ENCODE results near the gene BCL2L13.
"Not testable (repeated sequence)": the region's sequence is repeated elsewhere in the genome, so short reads cannot be mapped to it uniquely, and the experiment has no call there.

BCL2L13 gene

DNA sequence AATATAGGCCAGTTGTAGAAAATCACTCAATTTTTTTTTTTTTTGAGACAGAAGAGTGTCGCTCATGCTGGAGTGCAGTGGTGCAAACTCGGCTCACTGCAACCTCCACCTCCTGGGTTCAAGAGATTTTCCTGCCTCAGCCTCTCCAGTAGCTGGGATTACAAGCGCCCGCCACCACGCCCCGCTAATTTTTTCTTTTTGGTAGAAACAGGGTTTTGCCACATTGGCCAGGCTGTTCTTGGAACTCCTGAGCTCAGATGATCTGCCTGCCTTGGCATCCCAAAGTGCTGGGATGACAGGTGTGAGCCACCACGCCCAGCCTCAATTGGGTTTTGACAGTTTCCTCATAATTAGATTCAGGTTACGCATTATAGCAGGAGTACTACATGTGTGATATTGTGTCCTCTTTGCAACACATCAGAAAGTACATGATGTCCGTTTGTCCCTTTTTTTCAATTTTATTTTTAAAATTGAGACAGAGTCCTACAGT, 7.4 kb upstream of the BCL2L13 start:
- DNase-seq (ENCODE audit: low read depth, low spot score): no peak
- TF ChIP-seq, protein P1, sequence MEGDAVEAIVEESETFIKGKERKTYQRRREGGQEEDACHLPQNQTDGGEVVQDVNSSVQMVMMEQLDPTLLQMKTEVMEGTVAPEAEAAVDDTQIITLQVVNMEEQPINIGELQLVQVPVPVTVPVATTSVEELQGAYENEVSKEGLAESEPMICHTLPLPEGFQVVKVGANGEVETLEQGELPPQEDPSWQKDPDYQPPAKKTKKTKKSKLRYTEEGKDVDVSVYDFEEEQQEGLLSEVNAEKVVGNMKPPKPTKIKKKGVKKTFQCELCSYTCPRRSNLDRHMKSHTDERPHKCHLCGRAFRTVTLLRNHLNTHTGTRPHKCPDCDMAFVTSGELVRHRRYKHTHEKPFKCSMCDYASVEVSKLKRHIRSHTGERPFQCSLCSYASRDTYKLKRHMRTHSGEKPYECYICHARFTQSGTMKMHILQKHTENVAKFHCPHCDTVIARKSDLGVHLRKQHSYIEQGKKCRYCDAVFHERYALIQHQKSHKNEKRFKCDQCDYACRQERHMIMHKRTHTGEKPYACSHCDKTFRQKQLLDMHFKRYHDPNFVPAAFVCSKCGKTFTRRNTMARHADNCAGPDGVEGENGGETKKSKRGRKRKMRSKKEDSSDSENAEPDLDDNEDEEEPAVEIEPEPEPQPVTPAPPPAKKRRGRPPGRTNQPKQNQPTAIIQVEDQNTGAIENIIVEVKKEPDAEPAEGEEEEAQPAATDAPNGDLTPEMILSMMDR (IDR thresholded peaks at IDR 0.05; ENCODE audit: insufficient read depth, low read length, missing control alignments): no peak
- ChIA-PET CTCF (no interaction called here), POLR2A (no interaction called here)
- no peak overlapping the region for H3K4me3 ChIP-seq (ENCODE audit: low read depth, low read length)

DNA sequence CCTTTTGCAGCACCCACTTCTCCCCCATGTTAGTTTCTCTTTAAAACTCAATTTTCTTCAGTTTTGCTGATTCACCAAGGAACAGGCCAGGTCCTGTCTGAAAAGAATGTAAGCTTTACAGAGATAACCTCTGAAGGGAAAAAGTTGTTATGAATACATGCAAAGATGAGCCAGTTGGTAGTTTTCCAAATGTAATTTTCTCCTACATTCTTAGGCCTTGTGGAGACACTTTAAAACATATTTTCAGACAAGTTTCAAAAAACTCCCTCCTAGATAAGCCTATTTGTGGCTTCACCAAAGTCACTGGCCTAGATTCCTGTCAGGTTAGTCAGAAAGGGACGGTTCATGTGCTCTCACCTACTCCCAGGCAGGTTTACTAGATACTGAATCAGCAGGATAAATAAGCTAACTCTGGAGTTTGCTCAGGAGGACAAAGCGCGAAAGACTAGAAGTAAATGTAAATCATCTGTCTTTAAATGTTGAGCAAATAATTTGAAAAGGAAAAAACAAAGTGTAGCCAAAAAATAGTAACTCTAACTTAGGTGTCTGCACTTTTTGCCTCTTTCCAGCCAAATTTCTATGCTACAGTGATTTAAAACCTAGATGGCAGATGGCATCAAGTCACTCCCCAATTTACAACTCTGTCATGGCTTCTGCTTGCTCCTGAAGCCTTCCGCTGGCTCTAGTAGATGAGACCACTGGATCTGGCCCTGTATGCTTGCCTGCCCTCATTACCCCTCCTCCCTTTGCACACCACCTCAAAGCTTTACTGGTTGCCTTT, 5.2 kb upstream of the BCL2L13 start:
- TF ChIP-seq, protein P1 (IDR thresholded peaks at IDR 0.05; ENCODE audit: insufficient read depth, low read length, missing control alignments): no peak
- DNase-seq (ENCODE audit: low read depth, low spot score): peak; percentile 66
- no peak overlapping the region for H3K4me3 ChIP-seq (ENCODE audit: low read depth, low read length)
- ChIA-PET POLR2A (interaction anchor here (0.5 to 0.6 kb wide), 2 partner anchors 277 to 405 kb away, joined by 3 to 4 read pairs; no protein-coding TSS in a partner anchor), CTCF (interaction anchor here (1.8 kb wide), 1 partner anchor 75 kb away, joined by 9 read pairs; no protein-coding TSS in a partner anchor)

DNA sequence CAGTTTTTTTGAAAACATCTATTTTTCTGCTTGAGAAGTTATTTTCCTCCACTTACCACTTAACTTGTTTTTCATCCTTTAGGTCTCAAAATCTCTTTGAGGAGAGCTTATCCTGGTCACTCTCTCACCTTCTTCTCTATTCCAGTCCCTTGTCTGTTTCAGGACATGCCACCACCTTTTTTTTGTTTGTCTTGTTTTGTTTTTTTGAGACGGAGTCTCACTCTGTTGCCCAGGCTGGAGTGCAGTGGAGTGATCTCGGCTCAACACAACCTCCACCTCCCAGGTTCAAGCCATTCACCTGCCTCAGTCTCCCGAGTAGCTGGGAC, 4.6 kb upstream of the BCL2L13 start:
- CTCF ChIA-PET: interaction anchor here (1.8 kb wide), 1 partner anchor 75 kb away, joined by 9 read pairs; no protein-coding TSS in a partner anchor
- POLR2A ChIA-PET: interaction anchor here (0.5 kb wide), 1 partner anchor 276 kb away, joined by 3 read pairs; no protein-coding TSS in a partner anchor
- TF ChIP-seq, protein P1 (IDR thresholded peaks at IDR 0.05; ENCODE audit: insufficient read depth, low read length, missing control alignments): no peak
- DNase-seq (ENCODE audit: low read depth, low spot score): no peak
- no peak overlapping the region for H3K4me3 ChIP-seq (ENCODE audit: low read depth, low read length)

DNA sequence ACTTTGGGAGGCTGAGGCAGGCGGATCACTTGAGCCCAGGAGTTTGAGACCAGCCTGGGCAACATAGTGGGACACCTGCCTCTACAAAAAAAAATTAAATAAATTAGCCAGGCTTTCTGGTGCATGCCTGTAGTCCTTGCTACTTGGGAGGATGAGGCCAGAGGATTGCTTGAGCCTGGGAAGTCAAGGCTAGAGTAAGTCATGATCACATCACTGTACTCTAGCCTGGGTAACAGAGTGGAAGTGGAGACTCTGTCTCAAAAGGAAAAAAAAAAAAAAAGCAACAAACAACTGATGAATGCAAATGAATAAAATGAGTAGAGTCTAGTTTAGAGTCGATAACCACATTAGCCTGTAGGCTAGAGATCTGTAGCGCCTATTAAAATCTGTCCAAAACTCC, 3.9 kb upstream of the BCL2L13 start:
- POLR2A ChIA-PET: no interaction called here
- CTCF ChIA-PET: no interaction called here
- TF ChIP-seq, protein P1 (IDR thresholded peaks at IDR 0.05; ENCODE audit: insufficient read depth, low read length, missing control alignments): no peak
- no peak overlapping the region for H3K4me3 ChIP-seq (ENCODE audit: low read depth, low read length)
- no peak for DNase-seq (ENCODE audit: low read depth, low spot score)

DNA sequence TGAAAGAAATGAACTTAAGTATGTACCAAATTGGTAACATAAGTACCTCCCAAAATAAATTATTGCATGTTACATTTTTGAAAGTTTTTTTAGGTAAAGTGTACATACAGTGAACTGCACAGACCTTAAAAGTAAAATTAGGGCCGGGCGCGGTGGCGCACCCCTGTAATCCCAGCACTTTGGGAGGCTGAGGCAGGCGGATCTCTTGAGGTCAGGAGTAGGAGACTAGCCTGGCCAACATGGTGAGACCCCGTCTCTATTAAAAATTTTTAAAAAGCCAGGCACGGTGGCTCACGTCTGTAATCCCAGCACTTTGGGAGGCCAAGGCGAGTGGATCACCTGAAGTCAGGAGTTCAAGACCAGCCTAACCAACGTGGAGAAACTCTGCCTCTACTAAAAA, 1.7 kb upstream of the BCL2L13 start:
- CTCF ChIA-PET: interaction anchor here (1.8 kb wide), 1 partner anchor 78 kb away, joined by 4 read pairs; no protein-coding TSS in a partner anchor
- H3K4me3 ChIP-seq (ENCODE audit: low read depth, low read length); POLR2A ChIA-PET; DNase-seq (ENCODE audit: low read depth, low spot score): not testable (repeated sequence)

DNA sequence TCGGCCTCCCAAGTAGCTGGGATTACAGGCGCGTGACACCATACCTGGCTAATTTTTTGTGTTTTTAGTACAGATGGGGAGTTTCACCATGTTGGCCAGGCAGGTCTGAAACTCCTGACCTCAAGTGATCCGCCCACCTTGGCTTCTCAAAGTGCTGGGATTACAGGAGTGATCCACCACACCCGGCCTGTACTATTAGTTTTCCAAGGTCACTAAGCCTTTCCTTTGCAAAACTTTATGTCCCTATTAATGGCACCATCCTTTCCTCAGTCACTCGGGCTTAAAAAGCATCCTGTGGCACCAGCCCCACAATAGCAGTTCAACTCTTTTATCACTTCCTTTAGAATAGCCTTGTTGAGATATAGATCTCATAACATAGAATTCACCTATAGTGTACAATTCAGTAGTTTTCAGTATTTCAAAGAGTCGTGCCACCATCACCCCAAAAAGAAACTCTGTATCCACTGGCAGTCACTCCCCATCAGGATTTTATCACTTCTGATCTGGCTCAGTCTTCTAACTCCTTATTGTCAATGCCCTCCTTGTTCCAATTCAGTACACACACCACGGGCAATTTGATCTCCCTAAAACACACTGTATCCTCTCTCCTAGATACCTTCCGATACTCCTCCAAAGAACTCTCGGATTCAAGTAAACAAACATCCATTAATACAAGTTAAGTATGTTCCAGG, 921 bp upstream of the BCL2L13 start:
- DNase-seq (ENCODE audit: low read depth, low spot score): no peak
- ChIA-PET CTCF (no interaction called here), POLR2A (no interaction called here)
- H3K4me3 ChIP-seq (ENCODE audit: low read depth, low read length): peak overlapping the region; percentile 92
- TF ChIP-seq, protein P1 (IDR thresholded peaks at IDR 0.05; ENCODE audit: insufficient read depth, low read length, missing control alignments): no peak
